Activated naive CD4-positive, alpha-beta T cell treated with anti-CD3 and anti-CD28 coated beads for 36 hours (primary cell): Measurements from ENCODE around the gene FUT9. TPM values are rescaled to one million over a fixed set of nuclear protein-coding genes. Genes with fewer than 3 reads are reported as not detected.

Experiments used
- CTCF ChIA-PET: fragments of 350-600 bp; sonication (Branson Sonifier 250); formaldehyde crosslinking; loops from one replicate; lab custom pipeline; 2021; ENCODE audit warnings: antibody characterized with exemption; lab: Charles Lee
- DNase-seq: peaks from one replicate; pipeline ENCODE4 v3.0.0-alpha.2; 2020
- H3K27ac Mint-ChIP-seq: one replicate; pipeline ENCODE4 v1.8.0; 2021; ENCODE audit warnings: mild to moderate bottlenecking, mixed read lengths
- H3K27me3 Mint-ChIP-seq: one replicate; pipeline ENCODE4 v1.8.0; 2021; ENCODE audit warnings: low read depth, mixed read lengths
- H3K36me3 Mint-ChIP-seq: one replicate; pipeline ENCODE4 v1.8.0; 2021; ENCODE audit warnings: low read depth, mixed read lengths
- H3K4me1 Mint-ChIP-seq: one replicate; pipeline ENCODE4 v1.8.0; 2021; ENCODE audit warnings: low read depth, mixed read lengths
- H3K4me3 Mint-ChIP-seq: one replicate; pipeline ENCODE4 v1.8.0; 2021; ENCODE audit warnings: mild to moderate bottlenecking, moderate library complexity, mixed read lengths
- H3K9me3 Mint-ChIP-seq: one replicate; pipeline ENCODE4 v1.8.0; 2021; ENCODE audit warnings: mixed read lengths
- intact Hi-C: fragments of 100-400 bp; cut with micrococcal nuclease; formaldehyde crosslinking; loops from one replicate; pipeline ENCODE4 v1.15.1; 2023
- total RNA-seq, 2 experiments: library from RNA; stranded (reverse); gene quantifications; one replicate each; pipeline ENCODE4 v1.2.3, GENCODE V29; 2021

The FUT9 gene
- total RNA-seq, 2 experiments from 2014 or later, result not detected

DNA sequence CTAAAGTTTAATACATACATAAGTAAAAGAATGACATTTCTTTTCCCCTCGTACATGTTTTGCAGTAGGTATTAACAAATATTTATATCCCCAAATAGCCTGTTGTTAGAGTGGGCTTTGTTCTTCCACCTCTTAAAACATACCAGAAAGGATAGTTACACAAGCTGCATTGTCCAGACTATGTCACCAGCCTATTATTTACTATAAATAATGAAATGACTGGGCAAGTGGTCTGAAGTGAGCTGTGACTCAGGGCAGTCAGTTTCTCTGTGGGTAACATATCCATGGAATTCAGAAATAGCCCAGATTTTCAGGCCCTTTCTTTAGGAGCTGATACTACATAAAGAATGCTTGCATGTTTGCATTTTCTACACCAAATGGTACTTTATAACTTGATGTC lies 60.1 kb downstream of the FUT9 start:
- no peaks in the 10 kb centered on the region for H3K4me1 Mint-ChIP-seq
- intact Hi-C loops, result no loop called here
- CTCF ChIA-PET, result no interaction called here

DNA sequence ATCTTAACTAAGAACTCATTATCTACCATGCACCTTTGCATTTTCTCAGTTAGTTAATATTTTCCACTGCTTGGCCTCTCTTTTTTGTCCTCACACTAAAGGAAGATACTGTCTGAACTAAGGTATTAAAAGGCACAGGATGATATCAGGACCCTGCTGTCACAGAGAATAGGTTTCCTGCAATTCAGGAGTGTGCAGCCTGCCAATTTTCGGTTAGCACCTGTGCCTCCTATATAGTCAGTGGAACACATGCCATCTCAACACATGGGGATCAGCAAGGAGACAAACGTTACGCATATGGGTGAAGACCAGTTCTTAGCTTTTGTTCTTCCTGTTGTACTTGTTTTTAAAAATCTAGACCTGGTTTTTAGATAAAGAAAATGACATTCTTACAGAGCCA lies 71.0 kb downstream of the FUT9 start:
- H3K4me3 Mint-ChIP-seq, result no peak overlapping the region
- H3K27me3 Mint-ChIP-seq, result no peaks in the 10 kb centered on the region
- no peaks in the 10 kb centered on the region for H3K36me3 Mint-ChIP-seq
- peaks cover 2% of the 10 kb centered on the region for H3K9me3 Mint-ChIP-seq
- CTCF ChIA-PET, result no interaction called here
- intact Hi-C loops, result no loop called here
- no peaks in the 10 kb centered on the region for H3K4me1 Mint-ChIP-seq
- no peak for DNase-seq
- no peak overlapping the region for H3K27ac Mint-ChIP-seq

More for the DNA sequence above, 60.1 kb downstream of the FUT9 start:
- Mint-ChIP-seq H3K9me3 (no peaks in the 10 kb centered on the region), H3K4me3 (no peak overlapping the region), H3K36me3 (no peaks in the 10 kb centered on the region), H3K27ac (no peak overlapping the region), H3K27me3 (no peaks in the 10 kb centered on the region)
- no peak for DNase-seq

DNA sequence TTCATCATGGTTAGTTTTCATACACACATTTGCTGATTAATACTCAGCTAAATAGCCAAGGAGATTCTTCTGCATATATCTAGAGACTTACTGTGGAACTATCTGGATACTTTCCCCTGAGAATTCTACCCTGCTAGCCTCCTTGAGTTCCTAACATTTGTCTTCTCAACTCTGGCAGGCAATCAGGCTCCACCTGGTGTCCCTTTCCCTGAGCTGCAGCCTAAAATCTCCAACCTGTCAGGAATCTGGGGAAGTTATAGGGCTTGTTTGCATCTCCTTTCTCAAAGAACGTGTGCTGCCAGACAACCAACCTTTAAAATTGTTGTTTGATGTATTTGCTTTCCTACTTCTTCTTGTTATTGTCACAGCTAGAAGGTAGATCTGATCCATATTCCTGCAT lies 73.4 kb downstream of the FUT9 start:
- Mint-ChIP-seq H3K9me3 (peaks cover 2% of the 10 kb centered on the region), H3K36me3 (no peaks in the 10 kb centered on the region)

DNA sequence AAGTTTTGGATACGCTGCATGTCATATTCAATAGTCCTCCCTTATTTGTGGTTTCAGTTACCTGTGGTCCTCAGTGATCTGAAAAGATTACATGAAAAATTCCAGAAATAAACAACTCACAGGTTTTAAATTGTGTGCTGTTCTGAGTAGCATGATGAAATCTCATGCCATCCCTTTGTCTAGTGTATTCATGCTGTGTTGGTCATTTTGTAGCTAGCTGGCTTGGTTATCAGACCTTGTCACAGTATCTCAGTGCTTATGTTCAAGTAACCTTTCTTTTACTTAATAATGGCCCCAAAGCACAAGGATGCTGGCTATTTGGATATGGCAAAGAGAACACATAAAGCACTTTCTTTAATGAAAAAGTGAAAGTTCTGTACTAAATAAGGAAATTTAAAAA lies 78.3 kb downstream of the FUT9 start:
- no peaks in the 10 kb centered on the region for H3K27me3 Mint-ChIP-seq

More for the DNA sequence above, 73.4 kb downstream of the FUT9 start:
- Mint-ChIP-seq H3K27ac (no peak overlapping the region), H3K27me3 (no peaks in the 10 kb centered on the region), H3K4me1 (no peaks in the 10 kb centered on the region), H3K4me3 (no peak overlapping the region)
- intact Hi-C loops, result no loop called here
- DNase-seq, result no peak
- CTCF ChIA-PET, result no interaction called here

DNA sequence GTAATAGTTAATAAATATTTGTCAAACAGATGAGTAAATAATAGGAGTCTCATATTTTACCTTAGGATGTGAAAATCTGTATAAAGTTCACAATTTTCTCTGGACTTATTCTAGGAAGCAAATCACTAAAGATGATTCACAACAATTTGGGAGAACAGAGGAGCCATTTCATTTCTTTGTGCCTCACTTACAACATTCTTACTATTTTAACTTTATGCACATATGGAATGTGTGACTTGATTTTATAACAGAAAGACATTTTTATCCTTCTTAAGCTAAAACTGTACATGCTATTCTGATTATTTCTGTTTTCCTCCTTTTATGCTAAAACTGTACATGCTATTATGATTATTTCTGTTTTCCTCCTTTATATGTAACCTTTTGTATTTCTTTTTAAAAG lies 83.3 kb downstream of the FUT9 start:
- Mint-ChIP-seq H3K9me3 (no peaks in the 10 kb centered on the region), H3K4me3 (no peak overlapping the region), H3K36me3 (no peaks in the 10 kb centered on the region), H3K27ac (no peak overlapping the region), H3K4me1 (no peaks in the 10 kb centered on the region), H3K27me3 (no peaks in the 10 kb centered on the region)
- intact Hi-C loops, result no loop called here
- no peak for DNase-seq
- CTCF ChIA-PET, result no interaction called here

More for the DNA sequence above, 78.3 kb downstream of the FUT9 start:
- Mint-ChIP-seq H3K4me3 (no peak overlapping the region), H3K27ac (no peak overlapping the region), H3K9me3 (no peaks in the 10 kb centered on the region), H3K36me3 (no peaks in the 10 kb centered on the region), H3K4me1 (no peaks in the 10 kb centered on the region)
- DNase-seq, result no peak
- intact Hi-C loops, result no loop called here
- CTCF ChIA-PET, result no interaction called here

DNA sequence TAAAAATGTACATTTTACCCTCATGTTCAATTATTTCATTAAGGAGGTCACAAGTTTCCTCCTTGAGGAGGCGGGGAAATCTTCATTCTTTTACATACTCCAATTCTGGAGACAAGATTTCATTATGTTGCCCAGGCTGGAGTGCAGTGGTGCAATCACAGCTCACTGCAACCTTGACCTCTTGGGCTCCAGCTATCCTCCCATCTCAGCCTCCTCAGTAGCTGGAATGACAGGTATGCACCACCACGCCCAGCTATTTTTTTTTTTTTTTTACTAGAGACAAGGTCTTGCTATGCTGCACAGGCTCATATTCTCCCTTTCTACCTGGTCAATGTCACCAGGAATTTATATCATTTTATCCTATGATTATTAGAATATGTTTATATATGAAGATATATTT lies 85.8 kb downstream of the FUT9 start:
- H3K36me3 Mint-ChIP-seq, result no peaks in the 10 kb centered on the region
- intact Hi-C loops, result no loop called here
- no peak overlapping the region for H3K27ac Mint-ChIP-seq
- no peak for DNase-seq
- CTCF ChIA-PET, result no interaction called here
- no peaks in the 10 kb centered on the region for H3K27me3 Mint-ChIP-seq
- H3K9me3 Mint-ChIP-seq, result no peaks in the 10 kb centered on the region
- H3K4me1 Mint-ChIP-seq, result no peaks in the 10 kb centered on the region
- H3K4me3 Mint-ChIP-seq, result no peak overlapping the region

DNA sequence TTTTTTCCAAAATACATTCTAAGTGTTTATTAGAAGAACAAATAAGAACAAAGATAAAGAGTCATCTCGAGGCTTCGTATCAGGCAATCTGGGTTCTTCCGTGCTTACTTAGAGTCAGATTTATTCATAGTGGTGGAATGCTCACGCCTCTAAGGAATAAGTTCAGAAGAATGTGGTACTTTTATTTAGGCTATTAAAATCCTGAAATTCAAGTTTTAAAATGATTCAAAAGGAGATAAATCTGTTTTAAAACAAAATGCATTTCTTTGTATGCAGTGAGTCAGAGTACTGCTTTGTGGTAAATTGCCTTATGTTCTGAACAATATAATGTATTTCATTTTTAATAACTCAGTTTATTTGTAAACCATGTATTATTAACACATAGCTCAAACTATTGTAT lies 89.1 kb downstream of the FUT9 start:
- intact Hi-C loops, result no loop called here
- Mint-ChIP-seq H3K9me3 (no peaks in the 10 kb centered on the region), H3K27ac (no peak overlapping the region), H3K27me3 (no peaks in the 10 kb centered on the region), H3K4me1 (no peaks in the 10 kb centered on the region), H3K4me3 (no peak overlapping the region), H3K36me3 (no peaks in the 10 kb centered on the region)
- CTCF ChIA-PET, result no interaction called here
- no peak for DNase-seq

DNA sequence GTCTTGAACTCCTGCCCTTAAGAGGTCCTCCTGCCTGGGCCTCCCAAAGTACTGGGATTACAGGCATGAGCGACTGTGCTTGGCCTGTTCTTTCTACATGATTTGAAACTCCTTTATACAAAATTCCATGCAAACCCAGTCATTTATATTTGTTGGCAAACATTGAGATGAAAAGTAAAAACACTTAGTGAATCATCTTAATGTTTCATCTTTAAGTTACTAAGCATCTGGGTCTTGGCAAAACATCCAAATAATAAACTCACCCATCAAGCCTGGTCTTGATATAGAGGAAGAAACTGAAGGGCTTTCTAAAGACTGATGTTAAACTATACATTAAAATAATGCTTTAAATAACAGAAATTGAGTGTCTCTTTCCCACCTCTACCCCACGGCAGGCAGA lies 95.1 kb downstream of the FUT9 start:
- Mint-ChIP-seq H3K36me3 (no peaks in the 10 kb centered on the region), H3K4me3 (no peak overlapping the region), H3K9me3 (no peaks in the 10 kb centered on the region), H3K4me1 (no peaks in the 10 kb centered on the region), H3K27me3 (no peaks in the 10 kb centered on the region), H3K27ac (no peak overlapping the region)
- intact Hi-C loops, result no loop called here
- DNase-seq, result no peak
- CTCF ChIA-PET, result no interaction called here

DNA sequence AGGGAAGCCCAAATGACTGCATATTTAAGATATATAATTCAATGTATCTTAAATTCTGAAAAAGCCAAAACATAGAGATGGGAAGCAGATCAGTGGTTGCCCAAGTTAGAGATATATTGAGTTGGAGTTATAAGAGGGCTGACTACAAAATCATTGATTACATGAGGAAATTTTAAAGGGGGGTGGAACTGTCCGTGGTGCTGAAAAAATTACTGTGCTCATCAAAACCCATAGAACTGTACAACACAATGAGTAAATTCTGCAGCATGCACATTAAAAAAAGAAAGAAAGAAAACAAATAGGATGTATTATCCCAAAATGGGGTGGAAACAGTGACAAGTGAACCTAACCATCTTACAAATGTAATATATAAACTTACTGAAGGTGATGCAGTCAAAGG lies 100.9 kb downstream of the FUT9 start:
- H3K4me3 Mint-ChIP-seq, result no peak overlapping the region
- no peak overlapping the region for H3K27ac Mint-ChIP-seq
- no peaks in the 10 kb centered on the region for H3K4me1 Mint-ChIP-seq
- CTCF ChIA-PET, result no interaction called here
- no peaks in the 10 kb centered on the region for H3K36me3 Mint-ChIP-seq
- peak; percentile 4 for DNase-seq
- intact Hi-C loops, result no loop called here
- H3K27me3 Mint-ChIP-seq, result no peaks in the 10 kb centered on the region
- no peaks in the 10 kb centered on the region for H3K9me3 Mint-ChIP-seq

DNA sequence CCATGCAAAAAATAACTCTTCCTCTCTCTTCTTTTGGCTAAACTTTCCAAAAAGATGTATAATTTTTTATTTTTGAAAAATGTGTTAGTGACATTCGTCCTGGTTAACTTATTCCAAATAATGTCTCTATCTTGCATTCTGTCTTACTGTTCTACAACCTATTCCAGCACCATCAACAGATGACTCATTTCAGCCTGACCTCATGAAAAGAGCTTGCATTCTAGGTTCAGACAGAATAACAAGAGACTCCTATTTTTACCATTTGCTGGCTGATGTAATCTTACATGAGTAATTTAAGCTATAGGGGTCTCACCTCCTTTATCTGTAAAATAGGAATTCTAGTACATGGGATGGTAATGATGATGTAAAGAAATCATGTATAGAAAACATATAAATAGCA lies 109.0 kb downstream of the FUT9 start:
- Mint-ChIP-seq H3K36me3 (no peaks in the 10 kb centered on the region), H3K27ac (no peak overlapping the region), H3K4me1 (no peaks in the 10 kb centered on the region), H3K9me3 (no peaks in the 10 kb centered on the region), H3K27me3 (no peaks in the 10 kb centered on the region), H3K4me3 (no peak overlapping the region)
- intact Hi-C loops, result no loop called here
- CTCF ChIA-PET, result no interaction called here
- no peak for DNase-seq

DNA sequence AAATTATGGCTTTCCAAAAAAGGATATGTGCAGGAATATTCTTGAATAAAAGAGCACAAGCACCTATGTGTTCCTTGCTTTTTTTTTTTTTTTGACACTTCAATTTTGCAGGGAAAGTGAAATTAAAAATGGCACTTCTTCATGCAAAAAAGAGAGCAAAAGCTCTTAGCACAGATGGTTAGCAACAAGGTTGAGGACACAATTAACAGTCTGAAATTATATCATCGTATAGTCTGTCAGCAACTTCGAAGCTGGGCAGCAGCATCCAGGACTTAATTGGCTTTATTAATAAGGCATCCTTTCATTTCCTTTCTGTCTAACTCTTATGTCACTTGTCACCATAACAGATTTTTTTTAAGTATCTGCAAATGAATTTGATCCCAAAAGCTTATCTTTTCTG lies 122.6 kb downstream of the FUT9 start:
- DNase-seq, result no peak
- Mint-ChIP-seq H3K27me3 (no peaks in the 10 kb centered on the region), H3K36me3 (no peaks in the 10 kb centered on the region), H3K4me1 (no peaks in the 10 kb centered on the region), H3K27ac (no peak overlapping the region), H3K9me3 (peaks cover 3% of the 10 kb centered on the region), H3K4me3 (no peak overlapping the region)
- intact Hi-C loops, result no loop called here
- CTCF ChIA-PET, result interaction anchor here (0.7 kb wide), 1 partner anchor 365 kb away, joined by 3 read pairs; no protein-coding TSS in a partner anchor

DNA sequence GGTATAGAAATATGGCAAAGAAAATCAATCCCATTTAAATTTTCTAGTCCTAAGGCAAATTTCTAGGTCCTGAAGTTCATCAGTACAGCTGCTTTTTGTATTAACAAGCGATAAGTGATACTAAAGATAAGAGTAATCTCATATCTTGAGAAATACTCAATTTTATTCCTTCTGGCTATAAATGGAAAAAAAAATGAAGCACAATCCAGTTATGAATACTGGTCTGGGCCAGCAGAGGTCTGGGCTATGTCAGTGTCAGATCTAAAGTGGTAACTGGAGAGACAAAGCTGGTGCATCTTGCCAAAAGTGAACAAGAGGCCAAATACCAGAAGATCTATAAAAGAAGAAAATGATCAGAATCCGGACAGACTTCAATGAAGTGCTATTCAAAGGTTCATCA lies 126.4 kb downstream of the FUT9 start:
- CTCF ChIA-PET, result no interaction called here
- H3K4me1 Mint-ChIP-seq, result no peaks in the 10 kb centered on the region
- no peak overlapping the region for H3K27ac Mint-ChIP-seq
- no peak overlapping the region for H3K4me3 Mint-ChIP-seq
- no peaks in the 10 kb centered on the region for H3K27me3 Mint-ChIP-seq
- intact Hi-C loops, result no loop called here
- no peak for DNase-seq
- H3K36me3 Mint-ChIP-seq, result no peaks in the 10 kb centered on the region
- peaks cover 3% of the 10 kb centered on the region for H3K9me3 Mint-ChIP-seq

DNA sequence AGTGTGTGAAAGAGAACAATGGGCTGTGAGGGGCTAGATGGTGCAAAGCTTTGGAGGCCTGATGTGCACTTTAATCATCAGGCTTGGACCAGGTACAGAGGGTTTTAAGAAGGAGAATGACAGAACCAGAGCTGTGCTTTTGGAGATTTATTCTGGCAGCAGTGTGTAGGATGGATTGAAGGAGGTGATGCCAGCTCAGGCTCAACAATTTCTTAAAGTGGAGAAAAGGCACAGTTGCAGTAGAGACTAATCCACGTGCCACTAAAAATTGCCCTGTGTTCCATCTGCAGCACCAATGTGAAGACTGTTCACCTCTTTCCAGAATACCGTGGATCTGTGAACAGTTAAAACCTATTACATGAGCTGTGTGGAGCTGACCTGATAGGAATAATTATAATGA lies 134.7 kb downstream of the FUT9 start:
- CTCF ChIA-PET, result no interaction called here
- Mint-ChIP-seq H3K4me3 (no peak overlapping the region), H3K27me3 (no peaks in the 10 kb centered on the region), H3K4me1 (no peaks in the 10 kb centered on the region), H3K9me3 (no peaks in the 10 kb centered on the region), H3K36me3 (no peaks in the 10 kb centered on the region), H3K27ac (no peak overlapping the region)
- intact Hi-C loops, result loop anchor here (5.0 kb wide), 1 partner anchor 317 kb away; no protein-coding TSS in a partner anchor
- no peak for DNase-seq

DNA sequence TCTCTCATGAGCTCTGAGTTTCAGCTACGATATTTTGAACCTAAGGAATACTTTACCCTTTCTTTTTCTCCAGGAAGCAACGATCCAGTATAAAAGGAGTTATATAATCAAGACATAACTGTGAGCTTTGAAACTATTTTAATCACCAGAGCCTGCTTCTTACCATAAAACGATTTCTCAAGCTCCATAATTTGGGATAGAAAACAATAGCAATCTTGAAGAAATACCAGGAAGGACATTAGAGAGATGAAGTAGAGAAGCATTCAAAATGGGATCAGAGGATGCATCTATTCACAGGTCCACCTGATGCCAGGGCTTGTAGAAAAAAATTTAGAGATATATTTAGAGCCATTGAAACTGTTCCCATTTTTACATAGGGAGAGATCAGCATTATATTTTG lies 135.9 kb downstream of the FUT9 start:
- no peaks in the 10 kb centered on the region for H3K27me3 Mint-ChIP-seq
- no peak overlapping the region for H3K4me3 Mint-ChIP-seq
- no peaks in the 10 kb centered on the region for H3K36me3 Mint-ChIP-seq
- H3K27ac Mint-ChIP-seq, result no peak overlapping the region
- no peaks in the 10 kb centered on the region for H3K4me1 Mint-ChIP-seq
- CTCF ChIA-PET, result no interaction called here
- no peaks in the 10 kb centered on the region for H3K9me3 Mint-ChIP-seq
- DNase-seq, result no peak
- intact Hi-C loops, result loop anchor here (5.0 kb wide), 1 partner anchor 316 kb away; no protein-coding TSS in a partner anchor
